SK-N-SH (cell line): Measurements from ENCODE around the gene SLC24A4.

Experiments used
- EZH2phosphoT487 ChIP-seq: fragments of 200-600 bp; sonication (generic); IDR thresholded peaks from 2 replicates; pipeline ENCODE4 v1.6.1; 2017; ENCODE audit warnings: low read depth, mixed run types, mild to moderate bottlenecking, antibody characterized with exemption, moderate library complexity, borderline replicate concordance
- NRF1 ChIP-seq: IDR thresholded peaks from 2 replicates; pipeline ENCODE4 v1.6.1; 2012; ENCODE audit warnings: low read depth, mild to moderate bottlenecking, low read length
- SMC3 ChIP-seq: IDR thresholded peaks from 2 replicates; pipeline ENCODE4 v1.6.1; 2012; ENCODE audit warnings: low read depth, low read length, improper control_type of control experiment
- YY1 ChIP-seq: IDR thresholded peaks from 2 replicates; pipeline ENCODE4 v1.4.0; 2012; ENCODE audit warnings: low read depth, mild to moderate bottlenecking
- TF ChIP-seq, protein P1 (sequence below): IDR thresholded peaks from 2 replicates; pipeline ENCODE4 v1.4.0; 2012; ENCODE audit warnings: low read depth, borderline replicate concordance
- TF ChIP-seq, protein P2 (sequence below): fragments of 200-600 bp; sonication (generic); IDR thresholded peaks from 2 replicates; pipeline ENCODE4 v1.6.1; 2017; ENCODE audit warnings: antibody characterized with exemption, mild to moderate bottlenecking, moderate library complexity
- TF ChIP-seq, protein P3 (sequence below): IDR thresholded peaks from 2 replicates; pipeline ENCODE4; 2012

DNA sequence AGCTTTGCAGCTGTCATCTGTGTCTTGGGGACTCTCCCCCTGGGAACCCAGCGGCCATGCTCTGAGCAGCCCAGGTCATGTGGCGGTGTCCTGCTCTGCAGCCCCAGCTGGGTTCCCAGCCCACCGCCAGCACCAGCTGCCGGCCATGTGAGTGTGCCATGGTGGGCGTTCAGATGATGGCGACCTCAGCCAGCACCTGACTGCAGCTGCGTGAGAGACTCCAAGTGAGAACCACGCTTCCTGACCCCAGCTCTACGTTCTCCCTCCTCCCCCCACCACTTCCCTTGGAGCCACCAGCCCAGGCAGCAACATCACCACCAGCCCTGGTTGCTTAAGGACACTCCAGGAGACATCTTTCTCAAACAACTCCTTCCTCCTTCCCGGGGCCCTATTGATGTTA, 68.8 kb downstream of the SLC24A4 start:
- TF ChIP-seq, protein P1, sequence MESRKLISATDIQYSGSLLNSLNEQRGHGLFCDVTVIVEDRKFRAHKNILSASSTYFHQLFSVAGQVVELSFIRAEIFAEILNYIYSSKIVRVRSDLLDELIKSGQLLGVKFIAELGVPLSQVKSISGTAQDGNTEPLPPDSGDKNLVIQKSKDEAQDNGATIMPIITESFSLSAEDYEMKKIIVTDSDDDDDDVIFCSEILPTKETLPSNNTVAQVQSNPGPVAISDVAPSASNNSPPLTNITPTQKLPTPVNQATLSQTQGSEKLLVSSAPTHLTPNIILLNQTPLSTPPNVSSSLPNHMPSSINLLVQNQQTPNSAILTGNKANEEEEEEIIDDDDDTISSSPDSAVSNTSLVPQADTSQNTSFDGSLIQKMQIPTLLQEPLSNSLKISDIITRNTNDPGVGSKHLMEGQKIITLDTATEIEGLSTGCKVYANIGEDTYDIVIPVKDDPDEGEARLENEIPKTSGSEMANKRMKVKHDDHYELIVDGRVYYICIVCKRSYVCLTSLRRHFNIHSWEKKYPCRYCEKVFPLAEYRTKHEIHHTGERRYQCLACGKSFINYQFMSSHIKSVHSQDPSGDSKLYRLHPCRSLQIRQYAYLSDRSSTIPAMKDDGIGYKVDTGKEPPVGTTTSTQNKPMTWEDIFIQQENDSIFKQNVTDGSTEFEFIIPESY, result no peak
- TF ChIP-seq, protein P2, sequence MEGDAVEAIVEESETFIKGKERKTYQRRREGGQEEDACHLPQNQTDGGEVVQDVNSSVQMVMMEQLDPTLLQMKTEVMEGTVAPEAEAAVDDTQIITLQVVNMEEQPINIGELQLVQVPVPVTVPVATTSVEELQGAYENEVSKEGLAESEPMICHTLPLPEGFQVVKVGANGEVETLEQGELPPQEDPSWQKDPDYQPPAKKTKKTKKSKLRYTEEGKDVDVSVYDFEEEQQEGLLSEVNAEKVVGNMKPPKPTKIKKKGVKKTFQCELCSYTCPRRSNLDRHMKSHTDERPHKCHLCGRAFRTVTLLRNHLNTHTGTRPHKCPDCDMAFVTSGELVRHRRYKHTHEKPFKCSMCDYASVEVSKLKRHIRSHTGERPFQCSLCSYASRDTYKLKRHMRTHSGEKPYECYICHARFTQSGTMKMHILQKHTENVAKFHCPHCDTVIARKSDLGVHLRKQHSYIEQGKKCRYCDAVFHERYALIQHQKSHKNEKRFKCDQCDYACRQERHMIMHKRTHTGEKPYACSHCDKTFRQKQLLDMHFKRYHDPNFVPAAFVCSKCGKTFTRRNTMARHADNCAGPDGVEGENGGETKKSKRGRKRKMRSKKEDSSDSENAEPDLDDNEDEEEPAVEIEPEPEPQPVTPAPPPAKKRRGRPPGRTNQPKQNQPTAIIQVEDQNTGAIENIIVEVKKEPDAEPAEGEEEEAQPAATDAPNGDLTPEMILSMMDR, result no peak
- TF ChIP-seq EZH2phosphoT487 (no peak), NRF1 (no peak), SMC3 (no peak), YY1 (no peak)
- TF ChIP-seq, protein P3, sequence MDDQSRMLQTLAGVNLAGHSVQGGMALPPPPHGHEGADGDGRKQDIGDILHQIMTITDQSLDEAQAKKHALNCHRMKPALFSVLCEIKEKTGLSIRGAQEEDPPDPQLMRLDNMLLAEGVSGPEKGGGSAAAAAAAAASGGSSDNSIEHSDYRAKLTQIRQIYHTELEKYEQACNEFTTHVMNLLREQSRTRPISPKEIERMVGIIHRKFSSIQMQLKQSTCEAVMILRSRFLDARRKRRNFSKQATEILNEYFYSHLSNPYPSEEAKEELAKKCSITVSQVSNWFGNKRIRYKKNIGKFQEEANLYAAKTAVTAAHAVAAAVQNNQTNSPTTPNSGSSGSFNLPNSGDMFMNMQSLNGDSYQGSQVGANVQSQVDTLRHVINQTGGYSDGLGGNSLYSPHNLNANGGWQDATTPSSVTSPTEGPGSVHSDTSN, result no peak
